ENCODE results near the gene C14orf132.

Gene C14orf132

GRCh38 chr14:96062506-96062905, 23.3 kb downstream of the C14orf132 start:
- H3K4me3 ChIP-seq (ENCODE audit: insufficient read length, low read depth) = no peak overlapping the region
- DNase-seq (ENCODE audit: low read depth, low spot score) = no peak
- peaks cover 6% of the 10 kb centered on the region for H3K4me1 ChIP-seq (ENCODE audit: insufficient read depth, insufficient read length)
- peaks cover 15% of the 10 kb centered on the region for H3K36me3 ChIP-seq (ENCODE audit: insufficient read depth, insufficient read length, low read length)
- no peaks in the 10 kb centered on the region for H3K27me3 ChIP-seq (ENCODE audit: insufficient read depth, insufficient read length)
- TF ChIP-seq YY1 (IDR thresholded peaks at IDR 0.05; ENCODE audit: insufficient read depth, insufficient read length) (no peak), SUZ12 (IDR thresholded peaks at IDR 0.05; ENCODE audit: extremely low read depth, insufficient read depth, insufficient read length) (no peak), ZNF274 (IDR thresholded peaks at IDR 0.05; ENCODE audit: low read depth, low read length) (no peak)
- H3K9me3 ChIP-seq (ENCODE audit: insufficient read depth, low read length) = no peaks in the 10 kb centered on the region
- no peak overlapping the region for H3K9ac ChIP-seq (ENCODE audit: insufficient read length, low read depth)

- no peaks in the 10 kb centered on the region for H3K9me3 ChIP-seq (ENCODE audit: insufficient read depth, low read length)
- TF ChIP-seq SUZ12 (IDR thresholded peaks at IDR 0.05; ENCODE audit: extremely low read depth, insufficient read depth, insufficient read length) (no peak), YY1 (IDR thresholded peaks at IDR 0.05; ENCODE audit: insufficient read depth, insufficient read length) (no peak), ZNF274 (IDR thresholded peaks at IDR 0.05; ENCODE audit: low read depth, low read length) (no peak)
- H3K4me3 ChIP-seq (ENCODE audit: insufficient read length, low read depth) = no peak overlapping the region
- H3K27me3 ChIP-seq (ENCODE audit: insufficient read depth, insufficient read length) = no peaks in the 10 kb centered on the region
- peaks cover 7% of the 10 kb centered on the region for H3K36me3 ChIP-seq (ENCODE audit: insufficient read depth, insufficient read length, low read length)
- peaks cover 6% of the 10 kb centered on the region for H3K4me1 ChIP-seq (ENCODE audit: insufficient read depth, insufficient read length)
- no peak overlapping the region for H3K9ac ChIP-seq (ENCODE audit: insufficient read length, low read depth)
- no peak for DNase-seq (ENCODE audit: low read depth, low spot score)
Observed at GRCh38 chr14:96064866-96065265, 25.7 kb downstream of the C14orf132 start.

GRCh38 chr14:96065661-96066459, 26.7 kb downstream of the C14orf132 start:
- DNase-seq (ENCODE audit: low read depth, low spot score) = no peak
- H3K4me1 ChIP-seq (ENCODE audit: insufficient read depth, insufficient read length) = peaks cover 6% of the 10 kb centered on the region
- H3K4me3 ChIP-seq (ENCODE audit: insufficient read length, low read depth) = no peak overlapping the region
- H3K27me3 ChIP-seq (ENCODE audit: insufficient read depth, insufficient read length) = no peaks in the 10 kb centered on the region
- H3K36me3 ChIP-seq (ENCODE audit: insufficient read depth, insufficient read length, low read length) = peaks cover 3% of the 10 kb centered on the region
- H3K9ac ChIP-seq (ENCODE audit: insufficient read length, low read depth) = no peak overlapping the region
- no peak for TF ChIP-seq YY1 (IDR thresholded peaks at IDR 0.05; ENCODE audit: insufficient read depth, insufficient read length)
- TF ChIP-seq SUZ12 (IDR thresholded peaks at IDR 0.05; ENCODE audit: extremely low read depth, insufficient read depth, insufficient read length) = no peak
- TF ChIP-seq ZNF274 (IDR thresholded peaks at IDR 0.05; ENCODE audit: low read depth, low read length) = no peak
- no peaks in the 10 kb centered on the region for H3K9me3 ChIP-seq (ENCODE audit: insufficient read depth, low read length)

GRCh38 chr14:96066976-96067375, 27.8 kb downstream of the C14orf132 start:
- Histone ChIP-seq H3K36me3 (ENCODE audit: insufficient read depth, insufficient read length, low read length) (no peaks in the 10 kb centered on the region), H3K27me3 (ENCODE audit: insufficient read depth, insufficient read length) (no peaks in the 10 kb centered on the region), H3K9ac (ENCODE audit: insufficient read length, low read depth) (no peak overlapping the region), H3K4me3 (ENCODE audit: insufficient read length, low read depth) (no peak overlapping the region), H3K4me1 (ENCODE audit: insufficient read depth, insufficient read length) (peaks cover 6% of the 10 kb centered on the region), H3K9me3 (ENCODE audit: insufficient read depth, low read length) (no peaks in the 10 kb centered on the region)
- TF ChIP-seq YY1 (IDR thresholded peaks at IDR 0.05; ENCODE audit: insufficient read depth, insufficient read length) = no peak
- DNase-seq (ENCODE audit: low read depth, low spot score) = no peak

GRCh38 chr14:96067985-96068930, 29.1 kb downstream of the C14orf132 start:
- TF ChIP-seq SUZ12 (IDR thresholded peaks at IDR 0.05; ENCODE audit: extremely low read depth, insufficient read depth, insufficient read length) = no peak
- no peak for TF ChIP-seq ZNF274 (IDR thresholded peaks at IDR 0.05; ENCODE audit: low read depth, low read length)
- TF ChIP-seq YY1 (IDR thresholded peaks at IDR 0.05; ENCODE audit: insufficient read depth, insufficient read length) = no peak
- Histone ChIP-seq H3K4me3 (ENCODE audit: insufficient read length, low read depth) (no peak overlapping the region), H3K9me3 (ENCODE audit: insufficient read depth, low read length) (no peaks in the 10 kb centered on the region), H3K4me1 (ENCODE audit: insufficient read depth, insufficient read length) (peaks cover 6% of the 10 kb centered on the region), H3K36me3 (ENCODE audit: insufficient read depth, insufficient read length, low read length) (no peaks in the 10 kb centered on the region), H3K27me3 (ENCODE audit: insufficient read depth, insufficient read length) (no peaks in the 10 kb centered on the region), H3K9ac (ENCODE audit: insufficient read length, low read depth) (no peak overlapping the region)
- DNase-seq (ENCODE audit: low read depth, low spot score) = no peak

- DNase-seq (ENCODE audit: low read depth, low spot score) = no peak
- no peak overlapping the region for H3K4me3 ChIP-seq (ENCODE audit: insufficient read length, low read depth)
- H3K4me1 ChIP-seq (ENCODE audit: insufficient read depth, insufficient read length) = peaks cover 6% of the 10 kb centered on the region
- no peak overlapping the region for H3K9ac ChIP-seq (ENCODE audit: insufficient read length, low read depth)
- no peaks in the 10 kb centered on the region for H3K9me3 ChIP-seq (ENCODE audit: insufficient read depth, low read length)
- no peak for TF ChIP-seq ZNF274 (IDR thresholded peaks at IDR 0.05; ENCODE audit: low read depth, low read length)
- TF ChIP-seq YY1 (IDR thresholded peaks at IDR 0.05; ENCODE audit: insufficient read depth, insufficient read length) = no peak
- no peak for TF ChIP-seq SUZ12 (IDR thresholded peaks at IDR 0.05; ENCODE audit: extremely low read depth, insufficient read depth, insufficient read length)
- no peaks in the 10 kb centered on the region for H3K27me3 ChIP-seq (ENCODE audit: insufficient read depth, insufficient read length)
- H3K36me3 ChIP-seq (ENCODE audit: insufficient read depth, insufficient read length, low read length) = no peaks in the 10 kb centered on the region
Observed at GRCh38 chr14:96069421-96069820, 30.3 kb downstream of the C14orf132 start.

- Histone ChIP-seq H3K4me3 (ENCODE audit: insufficient read length, low read depth) (no peak overlapping the region), H3K4me1 (ENCODE audit: insufficient read depth, insufficient read length) (peaks cover 5% of the 10 kb centered on the region), H3K36me3 (ENCODE audit: insufficient read depth, insufficient read length, low read length) (no peaks in the 10 kb centered on the region), H3K9me3 (ENCODE audit: insufficient read depth, low read length) (no peaks in the 10 kb centered on the region), H3K9ac (ENCODE audit: insufficient read length, low read depth) (no peak overlapping the region), H3K27me3 (ENCODE audit: insufficient read depth, insufficient read length) (no peaks in the 10 kb centered on the region)
- DNase-seq (ENCODE audit: low read depth, low spot score) = no peak
- TF ChIP-seq YY1 (IDR thresholded peaks at IDR 0.05; ENCODE audit: insufficient read depth, insufficient read length) = no peak
- no peak for TF ChIP-seq SUZ12 (IDR thresholded peaks at IDR 0.05; ENCODE audit: extremely low read depth, insufficient read depth, insufficient read length)
- TF ChIP-seq ZNF274 (IDR thresholded peaks at IDR 0.05; ENCODE audit: low read depth, low read length) = no peak
Observed at GRCh38 chr14:96071561-96071960, 32.4 kb downstream of the C14orf132 start.
